HUES6 (cell line): ENCODE measurements around the gene PTPRZ1.
A peak's percentile ranks its signal among the peaks of the same experiment; 100 is the strongest.

Source experiments
- H3K27ac ChIP-seq: 2 replicates; pipeline ENCODE4 v1.7.0; 2013; ENCODE audit warnings: low read depth, mild to moderate bottlenecking, low read length, inconsistent platforms
- H3K27me3 ChIP-seq: 2 replicates; pipeline ENCODE4 v1.6.1; 2013; ENCODE audit warnings: low read length; ENCODE audit not compliant: control insufficient read depth, insufficient read depth
- H3K36me3 ChIP-seq: 2 replicates; pipeline ENCODE4 v1.6.1; 2013; ENCODE audit warnings: low read length; ENCODE audit not compliant: control insufficient read depth, insufficient read depth
- H3K4me1 ChIP-seq: 2 replicates; pipeline ENCODE4 v1.6.1; 2013; ENCODE audit warnings: low read length; ENCODE audit not compliant: control insufficient read depth, insufficient read depth
- H3K4me3 ChIP-seq: 2 replicates; pipeline ENCODE4 v1.5.1; 2013; ENCODE audit warnings: low read depth, low read length
- H3K9ac ChIP-seq: one replicate; pipeline ENCODE4 v1.6.1; 2013; ENCODE audit warnings: mild to moderate bottlenecking, low read length
- H3K9me3 ChIP-seq: 2 replicates; pipeline ENCODE4 v1.6.1; 2013; ENCODE audit warnings: low read depth, low read length; ENCODE audit not compliant: control insufficient read depth, insufficient read depth

The PTPRZ1 gene

DNA sequence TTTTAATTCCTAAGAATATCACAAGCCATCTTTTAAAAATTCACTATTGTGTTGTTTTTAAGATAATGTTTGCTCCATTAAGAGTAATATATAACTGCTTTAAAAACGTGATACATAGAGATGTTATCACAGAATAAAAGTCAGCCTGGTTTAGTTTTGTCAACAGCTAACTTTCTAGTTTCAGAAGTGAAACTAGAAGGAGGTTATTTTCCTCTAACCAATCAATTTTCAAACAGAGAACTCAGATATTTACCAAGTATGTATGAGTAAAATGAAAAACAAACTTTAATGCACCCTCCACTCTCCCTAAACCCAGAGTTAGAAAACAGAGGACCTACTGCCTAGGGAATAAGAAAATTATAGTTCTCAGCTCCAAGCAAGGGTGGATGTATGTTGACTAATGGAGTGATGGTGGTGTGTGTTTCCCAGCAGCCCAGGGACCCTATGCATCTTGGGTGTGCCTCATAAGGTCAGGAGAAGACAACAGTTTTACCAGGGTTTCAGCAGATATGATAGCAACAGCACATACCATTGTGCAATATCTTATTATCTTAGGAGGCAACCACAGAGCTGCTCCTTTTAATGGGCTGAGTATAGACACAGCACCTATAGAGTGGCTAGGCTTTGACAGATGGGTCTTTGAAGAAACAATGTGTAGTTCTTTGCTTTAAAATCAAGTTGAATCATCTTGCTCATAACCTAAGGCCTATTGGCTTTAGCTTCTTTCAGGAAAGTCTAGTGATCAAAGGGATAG is 58.4 kb downstream of the PTPRZ1 start:
- Histone ChIP-seq H3K4me3 (no peak overlapping the region), H3K9me3 (no peaks in the 10 kb centered on the region), H3K27ac (0 out of 2 replicates have a peak overlapping the region, but pooled peaks have one; percentile 16), H3K27me3 (no peaks in the 10 kb centered on the region), H3K4me1 (peaks cover 21% of the 10 kb centered on the region), H3K9ac (no peak overlapping the region), H3K36me3 (peaks cover 16% of the 10 kb centered on the region; the same call in 1 of the 2 replicates)

DNA sequence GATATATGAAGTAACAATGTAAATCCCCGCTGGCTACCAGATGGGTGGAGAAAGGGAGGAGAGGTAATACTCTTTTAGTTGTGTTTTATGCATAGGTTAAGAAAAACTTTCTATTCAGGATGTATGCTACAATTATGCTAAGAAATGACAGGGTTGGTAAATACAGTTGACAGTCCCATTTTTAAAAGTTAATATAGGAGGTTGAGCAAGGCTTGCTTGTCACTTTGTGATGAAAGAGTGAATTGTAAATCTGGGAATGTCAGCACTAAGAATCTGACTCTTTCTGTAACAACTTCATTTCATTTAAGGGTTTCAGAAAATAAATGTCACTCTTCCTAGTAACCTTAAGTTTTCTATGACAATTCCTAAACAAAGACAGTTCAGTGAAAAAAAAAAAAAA is 59.8 kb downstream of the PTPRZ1 start:
- Histone ChIP-seq H3K9ac (no peak overlapping the region), H3K27me3 (no peaks in the 10 kb centered on the region), H3K27ac (0 out of 2 replicates have a peak overlapping the region, but pooled peaks have one; percentile 44), H3K36me3 (peaks cover 19% of the 10 kb centered on the region; the same call in 1 of the 2 replicates), H3K9me3 (no peaks in the 10 kb centered on the region), H3K4me1 (peaks cover 33% of the 10 kb centered on the region), H3K4me3 (no peak overlapping the region)

GRCh38 chr7:121936951-121937623 is 64.1 kb downstream of the PTPRZ1 start:
- H3K36me3 ChIP-seq, result peaks cover 8% of the 10 kb centered on the region; the same call in 1 of the 2 replicates
- H3K27me3 ChIP-seq, result no peaks in the 10 kb centered on the region
- no peak overlapping the region for H3K4me3 ChIP-seq
- H3K4me1 ChIP-seq, result peaks cover 64% of the 10 kb centered on the region
- H3K27ac ChIP-seq, result peak overlapping the region; percentile 84
- peak overlapping the region; percentile 50 for H3K9ac ChIP-seq
- no peaks in the 10 kb centered on the region for H3K9me3 ChIP-seq

GRCh38 chr7:121938429-121938996 is 65.6 kb downstream of the PTPRZ1 start:
- peak overlapping the region; percentile 99 for H3K27ac ChIP-seq
- H3K27me3 ChIP-seq, result no peaks in the 10 kb centered on the region
- H3K4me1 ChIP-seq, result peaks cover 65% of the 10 kb centered on the region
- peak overlapping the region; percentile 83 for H3K9ac ChIP-seq
- H3K36me3 ChIP-seq, result peaks cover 8% of the 10 kb centered on the region; the same call in 1 of the 2 replicates
- no peaks in the 10 kb centered on the region for H3K9me3 ChIP-seq
- peak overlapping the region; percentile 33 for H3K4me3 ChIP-seq

GRCh38 chr7:121940918-121941317 is 68.0 kb downstream of the PTPRZ1 start:
- no peak overlapping the region for H3K4me3 ChIP-seq
- peaks cover 63% of the 10 kb centered on the region for H3K4me1 ChIP-seq
- no peaks in the 10 kb centered on the region for H3K9me3 ChIP-seq
- H3K27me3 ChIP-seq, result no peaks in the 10 kb centered on the region
- H3K27ac ChIP-seq, result peak overlapping the region; percentile 99
- peaks cover 5% of the 10 kb centered on the region; the same call in 1 of the 2 replicates for H3K36me3 ChIP-seq
- H3K9ac ChIP-seq, result peak overlapping the region; percentile 52

- peaks cover 56% of the 10 kb centered on the region for H3K4me1 ChIP-seq
- H3K27ac ChIP-seq, result peak overlapping the region; percentile 99
- no peak overlapping the region for H3K4me3 ChIP-seq
Observed at GRCh38 chr7:121941830-121942229, 68.9 kb downstream of the PTPRZ1 start.

GRCh38 chr7:121945066-121945465 is 72.1 kb downstream of the PTPRZ1 start:
- Histone ChIP-seq H3K27me3 (no peaks in the 10 kb centered on the region), H3K9ac (no peak overlapping the region), H3K4me3 (no peak overlapping the region), H3K36me3 (peaks cover 4% of the 10 kb centered on the region; the same call in 1 of the 2 replicates), H3K27ac (0 out of 2 replicates have a peak overlapping the region, but pooled peaks have one; percentile 26), H3K9me3 (no peaks in the 10 kb centered on the region), H3K4me1 (peaks cover 28% of the 10 kb centered on the region)

More at GRCh38 chr7:121941830-121942229, 68.9 kb downstream of the PTPRZ1 start:
- H3K9me3 ChIP-seq, result no peaks in the 10 kb centered on the region
- peak overlapping the region; percentile 12 for H3K9ac ChIP-seq
- no peaks in the 10 kb centered on the region for H3K27me3 ChIP-seq
- H3K36me3 ChIP-seq, result peaks cover under 1% of the 10 kb centered on the region; the same call in 1 of the 2 replicates

GRCh38 chr7:121945480-121946236 is 72.7 kb downstream of the PTPRZ1 start:
- Histone ChIP-seq H3K9me3 (no peaks in the 10 kb centered on the region), H3K36me3 (peaks cover 4% of the 10 kb centered on the region; the same call in 1 of the 2 replicates), H3K4me3 (no peak overlapping the region), H3K27me3 (no peaks in the 10 kb centered on the region), H3K9ac (no peak overlapping the region), H3K4me1 (peaks cover 28% of the 10 kb centered on the region), H3K27ac (0 out of 2 replicates have a peak overlapping the region, but pooled peaks have one; percentile 16)

- H3K27ac ChIP-seq, result peak overlapping the region; percentile 79
Observed at GRCh38 chr7:121953164-121953563, 80.2 kb downstream of the PTPRZ1 start.

GRCh38 chr7:121953601-121954000 is 80.6 kb downstream of the PTPRZ1 start:
- H3K4me3 ChIP-seq, result no peak overlapping the region
- H3K9me3 ChIP-seq, result peaks cover 3% of the 10 kb centered on the region; the same call in 1 of the 2 replicates
- peaks cover 45% of the 10 kb centered on the region for H3K4me1 ChIP-seq
- H3K27me3 ChIP-seq, result no peaks in the 10 kb centered on the region
- no peak overlapping the region for H3K9ac ChIP-seq
- H3K36me3 ChIP-seq, result peaks cover 8% of the 10 kb centered on the region; the same call in 1 of the 2 replicates
- H3K27ac ChIP-seq, result peak overlapping the region; percentile 55; the same call in 1 of the 2 replicates

More at GRCh38 chr7:121953164-121953563, 80.2 kb downstream of the PTPRZ1 start:
- peaks cover 3% of the 10 kb centered on the region; the same call in 1 of the 2 replicates for H3K9me3 ChIP-seq
- H3K27me3 ChIP-seq, result no peaks in the 10 kb centered on the region
- peaks cover 8% of the 10 kb centered on the region; the same call in 1 of the 2 replicates for H3K36me3 ChIP-seq
- peak overlapping the region; percentile 8 for H3K9ac ChIP-seq
- no peak overlapping the region for H3K4me3 ChIP-seq
- peaks cover 45% of the 10 kb centered on the region for H3K4me1 ChIP-seq
